PFSK-1 (cell line): Measurements from ENCODE around the gene TNS3.

Experiments
- POLR2AphosphoS5 ChIP-seq: IDR thresholded peaks from 2 replicates; pipeline ENCODE4 v1.6.1; 2012; ENCODE audit warnings: low read depth, mild to moderate bottlenecking, control low read depth, low read length, moderate library complexity
- TAF1 ChIP-seq: IDR thresholded peaks from 2 replicates; pipeline ENCODE4 v1.6.1; 2012; ENCODE audit warnings: low read length, control low read depth, borderline replicate concordance; ENCODE audit not compliant: insufficient read depth

DNA sequence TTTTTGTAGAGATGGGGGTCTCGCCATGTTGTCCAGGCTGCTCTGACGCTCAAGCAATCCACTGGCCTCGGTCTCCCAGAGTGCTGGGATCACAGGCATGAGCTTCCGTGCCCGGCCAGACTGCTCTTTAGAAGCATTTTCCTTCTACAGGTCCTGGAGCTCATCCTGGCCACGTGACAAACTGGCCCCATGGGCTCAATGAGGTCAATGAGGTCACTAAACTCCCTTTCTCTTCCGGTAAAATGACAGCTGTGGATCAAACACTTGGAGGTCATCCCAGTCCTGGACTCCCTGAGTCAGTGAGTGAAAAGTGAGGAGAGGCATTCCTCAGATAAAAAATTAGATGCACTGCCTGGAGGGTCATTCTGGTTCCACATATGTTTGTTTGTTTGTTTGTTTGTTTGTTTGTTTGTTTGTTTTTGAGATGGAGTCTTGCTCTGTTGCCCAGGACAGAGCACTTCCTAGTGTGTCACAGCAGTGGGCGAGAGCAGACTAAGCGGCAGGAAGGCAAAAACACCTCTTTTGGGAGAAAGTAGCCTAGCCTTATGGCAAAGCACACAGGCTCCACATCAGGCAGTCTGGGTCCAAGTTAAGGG is 134.9 kb downstream of the TNS3 start:
- TF ChIP-seq POLR2AphosphoS5 (no peak), TAF1 (no peak)
